NCI-H526 (cell line): ENCODE data around the gene PAIP2.
"Not testable (repeated sequence)": the region's sequence is repeated elsewhere in the genome, so short reads cannot be mapped to it uniquely, and the experiment has no call there.

Source experiments
- DNase-seq, 2 experiments: peaks; one replicate each; lab custom pipeline; 2025; lab: John Stamatoyannopoulos, UW

The PAIP2 gene

DNA sequence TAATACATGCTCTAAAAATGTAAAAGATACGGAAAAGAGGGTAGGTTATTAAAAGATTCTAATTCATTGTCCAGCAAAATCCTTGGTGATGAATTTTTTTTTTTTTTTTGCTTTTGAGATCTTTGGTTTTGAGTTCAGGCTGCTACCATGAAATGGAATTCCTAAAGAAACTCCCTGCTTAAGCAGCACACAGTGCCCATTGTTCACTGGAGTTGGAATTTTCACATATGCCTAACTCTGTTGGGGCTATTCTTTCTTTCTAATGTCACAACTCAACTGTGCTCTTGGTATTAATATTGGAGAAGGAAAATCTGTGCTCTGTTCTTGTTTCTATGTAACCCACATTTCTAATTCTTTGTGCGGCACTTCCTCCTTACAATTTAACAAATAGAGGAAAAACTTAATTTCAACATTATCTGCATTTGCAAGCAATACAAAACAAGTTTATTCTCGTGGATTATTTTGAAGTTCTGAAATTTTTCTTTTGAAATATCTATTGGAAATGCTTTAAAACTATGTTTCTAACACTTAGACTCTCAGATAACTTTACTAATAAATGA lies 26.5 kb upstream of the PAIP2 start:
- no peak for DNase-seq

GRCh38 chr5:139335811-139336210 lies 5.8 kb upstream of the PAIP2 start:
- DNase-seq: no peak

- DNase-seq: no peak
Measured at GRCh38 chr5:139340051-139340450, 1.6 kb upstream of the PAIP2 start.

- DNase-seq: no peak
Measured at GRCh38 chr5:139341187-139341688, 416 bp upstream of the PAIP2 start.

- no peak for DNase-seq
Measured at GRCh38 chr5:139342423-139342723, 719 bp downstream of the PAIP2 start.

DNA sequence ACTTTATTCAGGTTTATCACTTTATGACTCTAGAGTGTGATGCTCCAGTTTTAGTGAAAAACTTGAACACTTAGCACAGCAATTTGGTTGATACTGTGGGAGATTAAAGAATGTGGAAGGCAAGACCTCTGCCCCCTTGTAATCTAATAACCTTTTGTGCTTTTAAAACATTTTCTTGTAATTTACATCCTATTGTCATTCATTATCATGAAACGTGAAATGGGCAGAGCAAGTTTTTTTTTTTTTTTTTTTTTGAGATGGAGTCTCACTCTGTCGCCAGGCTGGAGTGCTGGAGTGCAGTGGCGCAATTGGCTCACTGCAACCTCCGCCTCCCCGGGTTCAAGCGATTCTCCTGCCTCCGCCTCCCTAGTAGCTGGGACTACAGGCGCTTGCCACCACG lies 1.8 kb downstream of the PAIP2 start:
- no peak for DNase-seq

- DNase-seq: no peak
Measured at GRCh38 chr5:139344177-139344576, 2.5 kb downstream of the PAIP2 start.

DNA sequence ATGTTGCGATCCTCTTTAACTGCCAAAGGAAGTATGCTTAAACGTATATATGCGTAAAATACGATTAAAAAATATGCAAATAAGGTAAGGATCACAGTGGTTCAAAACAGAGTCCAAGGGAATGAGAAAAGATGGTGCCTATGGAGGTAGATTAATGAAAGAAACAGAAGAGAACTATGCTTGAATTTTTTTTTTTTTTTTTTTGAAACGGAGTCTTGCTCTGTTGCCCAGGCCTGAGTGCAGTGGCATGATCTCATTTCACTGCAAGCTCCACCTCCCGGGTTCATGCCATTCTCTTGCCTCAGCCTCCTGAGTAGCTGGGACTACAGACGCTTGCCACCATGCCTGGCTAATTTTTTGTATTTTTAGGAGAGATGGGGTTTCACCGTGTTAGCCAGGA lies 3.8 kb downstream of the PAIP2 start:
- DNase-seq: not testable (repeated sequence)

GRCh38 chr5:139347863-139348262 lies 6.2 kb downstream of the PAIP2 start:
- DNase-seq: not testable (repeated sequence)

GRCh38 chr5:139354186-139354585 lies 12.5 kb downstream of the PAIP2 start:
- no peak for DNase-seq

- DNase-seq: not testable (repeated sequence)
Measured at GRCh38 chr5:139355900-139356299, 14.2 kb downstream of the PAIP2 start.

- DNase-seq: no peak
Measured at GRCh38 chr5:139358064-139358463, 16.4 kb downstream of the PAIP2 start.

GRCh38 chr5:139360384-139360783 lies 18.7 kb downstream of the PAIP2 start:
- DNase-seq: no peak

GRCh38 chr5:139361835-139362429 lies 20.3 kb downstream of the PAIP2 start:
- DNase-seq: no peak

- DNase-seq: no peak
Measured at GRCh38 chr5:139363937-139364336, 22.3 kb downstream of the PAIP2 start.

- DNase-seq: no peak
Measured at GRCh38 chr5:139364466-139364865, 22.8 kb downstream of the PAIP2 start.

GRCh38 chr5:139368613-139369012 lies 27.0 kb downstream of the PAIP2 start:
- DNase-seq: peak in 1 of 2 experiments; percentile 37

DNA sequence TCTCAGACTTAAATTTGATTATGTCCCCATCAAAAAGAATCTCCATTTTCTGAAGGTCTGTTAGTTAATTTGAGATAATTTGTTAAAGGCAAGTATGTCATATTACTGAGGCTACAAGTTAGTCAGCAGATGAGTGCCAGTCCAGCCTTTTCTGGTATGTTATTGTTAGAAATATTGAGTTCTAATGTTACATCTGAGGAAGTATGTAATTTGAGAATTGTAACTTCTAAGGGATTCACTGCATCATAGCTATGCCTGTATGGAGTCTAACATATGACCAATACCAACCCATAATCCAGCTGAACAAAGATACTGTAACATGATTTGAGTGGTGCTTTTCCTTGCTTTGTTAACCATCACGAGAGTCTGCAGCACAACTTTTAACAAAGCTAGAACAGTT lies 27.5 kb downstream of the PAIP2 start:
- DNase-seq: no peak

DNA sequence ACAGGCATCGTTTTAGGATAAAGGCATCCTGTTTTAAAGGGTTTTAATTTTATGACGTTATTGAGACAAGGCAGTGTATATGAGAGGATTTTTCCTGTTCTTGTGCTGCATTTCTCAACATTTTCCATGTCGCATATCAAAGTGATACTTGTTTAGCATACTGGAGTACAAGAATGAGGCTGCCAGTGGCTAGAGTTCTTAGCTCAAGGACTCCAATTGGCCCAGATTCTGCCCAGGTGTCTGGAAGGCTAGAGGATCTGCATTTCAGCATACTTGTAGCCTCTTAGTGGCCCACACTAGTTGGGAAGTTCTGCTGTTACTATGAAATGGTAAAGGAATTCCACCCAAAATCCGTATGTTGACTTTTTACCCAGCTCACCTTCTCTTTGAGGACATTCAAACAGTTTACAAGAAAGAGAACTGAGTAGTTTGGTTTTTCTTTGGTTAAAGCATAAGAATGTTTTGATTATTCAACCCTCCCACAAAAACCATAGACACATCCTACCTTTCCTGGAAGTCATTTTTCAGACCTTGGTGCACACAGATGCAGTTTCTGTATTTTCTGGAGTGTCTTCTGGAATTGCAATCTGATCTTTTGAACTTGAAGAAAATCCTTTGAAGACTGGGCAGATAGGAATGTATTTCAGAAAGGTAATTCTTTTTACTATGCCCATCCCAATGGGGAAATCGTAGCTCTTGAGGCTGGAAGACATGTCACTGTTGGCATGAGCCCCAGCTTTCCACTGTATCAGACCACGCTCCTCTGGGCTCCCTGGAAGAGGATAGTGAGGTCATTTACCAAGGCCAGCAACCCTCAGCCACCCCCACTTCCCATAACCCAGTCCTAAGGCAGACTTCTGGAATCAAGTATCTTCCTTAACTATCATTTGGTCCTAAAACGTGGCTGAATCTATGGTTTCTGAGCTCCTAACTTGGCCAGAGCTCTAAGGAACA lies 30.1 kb downstream of the PAIP2 start:
- no peak for DNase-seq

DNA sequence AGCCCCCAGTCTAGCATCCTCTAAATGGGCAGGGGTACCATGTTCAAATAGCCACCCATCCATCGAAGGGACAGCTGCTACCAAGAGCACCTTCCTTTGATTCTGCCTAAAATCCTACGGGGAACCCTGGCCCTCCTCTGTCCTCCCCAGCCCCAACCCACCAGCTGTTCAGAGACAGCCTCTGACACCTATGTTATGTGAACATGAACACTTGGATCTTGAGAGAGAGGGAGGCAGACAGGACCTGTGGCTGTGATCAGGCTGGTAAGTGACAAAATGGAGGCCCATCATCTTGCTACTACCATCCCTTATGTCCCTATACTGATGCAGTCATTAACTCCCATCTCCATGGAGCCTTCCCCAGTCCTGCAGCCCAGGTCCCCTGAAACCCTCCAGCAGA lies 33.3 kb downstream of the PAIP2 start:
- no peak for DNase-seq

- DNase-seq: no peak
Measured at GRCh38 chr5:139376364-139376763, 34.7 kb downstream of the PAIP2 start.

DNA sequence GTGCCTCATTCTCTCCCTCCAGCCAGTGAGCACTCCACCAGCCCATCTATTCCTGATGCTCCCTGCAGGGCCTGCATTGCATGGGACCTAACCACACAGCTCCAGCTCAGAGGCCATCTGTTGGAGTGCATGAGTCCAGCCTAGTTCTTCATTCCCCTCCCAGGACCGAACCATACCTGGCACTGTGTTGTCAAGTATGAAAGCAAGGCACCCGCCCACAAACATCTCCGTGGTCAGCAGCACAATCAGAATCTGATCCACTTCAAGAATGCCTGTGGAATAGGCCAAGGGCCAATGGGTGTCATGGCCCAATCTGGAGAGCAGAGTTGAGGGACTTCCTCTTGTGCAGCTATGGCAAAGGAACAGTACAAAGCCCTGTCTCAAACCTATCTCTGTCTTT lies 35.6 kb downstream of the PAIP2 start:
- DNase-seq: no peak
